B cell (primary cell): Measurements from ENCODE around the gene CFTR. TPM values are rescaled to one million over a fixed set of nuclear protein-coding genes. Genes with fewer than 3 reads are reported as not detected.

ENCODE experiments used
- ATAC-seq: fragments of 200-7000 bp; cut with Tn5 transposase; one replicate; pipeline ENCODE4 v1.10.0; 2021; ENCODE audit warnings: low read depth, mild to moderate bottlenecking, moderate number of reproducible peaks, moderate library complexity
- CTCF ChIA-PET: fragments of 350-600 bp; sonication (Branson Sonifier 250); formaldehyde crosslinking; loops from one replicate; lab custom pipeline; 2021; ENCODE audit warnings: antibody characterized with exemption, inconsistent platforms; lab: Charles Lee
- POLR2A ChIA-PET: fragments of 350-600 bp; sonication (Branson Sonifier 250); formaldehyde crosslinking; loops from one replicate; lab custom pipeline; 2021; ENCODE audit warnings: antibody characterized with exemption; lab: Charles Lee
- DNase-seq: peaks from one replicate; pipeline ENCODE4 v3.0.0; 2013
- H2AFZ ChIP-seq: 2 replicates; pipeline ENCODE4 v1.6.1; 2012; ENCODE audit warnings: mild to moderate bottlenecking, low read depth, low read length; ENCODE audit not compliant: insufficient read depth, poor library complexity, severe bottlenecking
- H3K27ac ChIP-seq, 2 donors: 1 replicate in 1 of 2; 2 replicates in 1 of 2; pipeline ENCODE4 v1.5.1; 2012 to 2013; ENCODE audit warnings: low read length in 2 of 2, mild to moderate bottlenecking in 2 of 2, moderate library complexity in 1 of 2
- H3K27me3 ChIP-seq, 4 experiments: fragments of 200-600 bp in 1 of 4; sonication (generic) in 1 of 4; replicated peaks in 1 of 4; 1 replicate in 2 of 4; 2 replicates in 2 of 4; pipeline versions ENCODE4 v1.6.1 to v1.7.0; 2013 to 2016; ENCODE audit warnings: low read length in 3 of 4, mild to moderate bottlenecking in 2 of 4, mixed read lengths in 1 of 4, moderate library complexity in 1 of 4; ENCODE audit not compliant: insufficient read depth in 4 of 4, control insufficient read depth in 3 of 4; ENCODE audit errors: control extremely low read depth in 1 of 4
- H3K36me3 ChIP-seq, 2 experiments: replicated peaks in 1 of 2; 1 replicate in 1 of 2; 2 replicates in 1 of 2; pipeline versions ENCODE4 v1.6.1 to v1.7.1; 2013; ENCODE audit warnings: low read length in 1 of 2; ENCODE audit not compliant: insufficient read depth in 2 of 2, control insufficient read depth in 1 of 2; ENCODE audit errors: control extremely low read depth in 1 of 2, extremely low read depth in 1 of 2
- H3K4me1 ChIP-seq, 2 donors: fragments of 200-600 bp in 1 of 2; sonication (generic) in 1 of 2; 1 replicate in 1 of 2; 2 replicates in 1 of 2; pipeline versions ENCODE4 v1.5.1 to v1.6.1; 2013 to 2017; ENCODE audit warnings: low read length in 2 of 2; ENCODE audit not compliant: control insufficient read depth in 2 of 2, insufficient read depth in 2 of 2
- H3K4me2 ChIP-seq: replicated peaks from 2 replicates; pipeline ENCODE3; 2012; ENCODE audit warnings: mild to moderate bottlenecking, low read depth, low read length; ENCODE audit not compliant: poor library complexity, severe bottlenecking
- H3K4me3 ChIP-seq, 5 experiments: fragments of 200-600 bp in 1 of 5; sonication (generic) in 1 of 5; 1 replicate in 3 of 5; 2 replicates in 2 of 5; pipeline versions ENCODE4 v1.5.1 to v1.7.0; 2011 to 2016; ENCODE audit warnings: low read length in 4 of 5, mild to moderate bottlenecking in 4 of 5, low read depth in 2 of 5, control low read depth in 1 of 5, moderate library complexity in 1 of 5; ENCODE audit not compliant: insufficient read depth in 1 of 5; ENCODE audit errors: control extremely low read depth in 1 of 5, extremely low read depth in 1 of 5
- H3K79me2 ChIP-seq: fragments of 200-600 bp; sonication (generic); one replicate; pipeline ENCODE4 v1.6.0; 2016; ENCODE audit warnings: low read length; ENCODE audit not compliant: control insufficient read depth, insufficient read depth
- H3K9ac ChIP-seq: fragments of 200-600 bp; sonication (generic); 2 replicates; pipeline ENCODE4 v1.6.1; 2017; ENCODE audit warnings: mild to moderate bottlenecking, low read length, moderate library complexity
- H3K9me3 ChIP-seq, 3 donors: one replicate each; pipeline versions ENCODE4 v1.6.1 to v1.7.1; 2013; ENCODE audit warnings: low read length in 2 of 3; ENCODE audit not compliant: control insufficient read depth in 2 of 3, insufficient read depth in 1 of 3; ENCODE audit errors: control extremely low read depth in 1 of 3
- H4K20me1 ChIP-seq: 2 replicates; pipeline ENCODE4 v1.6.0; 2012; ENCODE audit warnings: mild to moderate bottlenecking, low read length; ENCODE audit not compliant: insufficient read depth, control insufficient read depth, poor library complexity, severe bottlenecking
- H3K27ac Mint-ChIP-seq: one replicate; pipeline ENCODE4 v1.8.0; 2021; ENCODE audit warnings: mixed read lengths
- H3K27me3 Mint-ChIP-seq: one replicate; pipeline ENCODE4 v1.8.0; 2021; ENCODE audit warnings: mixed read lengths
- H3K4me1 Mint-ChIP-seq: one replicate; pipeline ENCODE4 v1.8.0; 2021; ENCODE audit warnings: mixed read lengths
- H3K4me3 Mint-ChIP-seq: one replicate; pipeline ENCODE4 v1.8.0; 2021; ENCODE audit warnings: mixed read lengths
- H3K9me3 Mint-ChIP-seq: one replicate; pipeline ENCODE4 v1.8.0; 2022; ENCODE audit warnings: mixed read lengths; ENCODE audit not compliant: insufficient read depth
- CTCF ChIP-seq: fragments of 200-600 bp; IDR thresholded peaks from one replicate; pipeline ENCODE4 v1.8.0; 2022; ENCODE audit warnings: antibody characterized with exemption, mild to moderate bottlenecking
- EZH2 ChIP-seq: IDR thresholded peaks from 2 replicates; pipeline ENCODE4 v1.6.1; 2012; ENCODE audit warnings: borderline replicate concordance, low read depth, mild to moderate bottlenecking, moderate library complexity, low read length; ENCODE audit not compliant: insufficient read depth, poor library complexity, severe bottlenecking
- WGBS: methylation state at CpG from one replicate; pipeline ENCODE4 v1.1.5; 2013; ENCODE audit warnings: missing lambda C conversion rate; ENCODE audit not compliant: insufficient coverage; 5-methylcytosine and 5-hydroxymethylcytosine counted together
- intact Hi-C: fragments of 100-400 bp; cut with micrococcal nuclease; formaldehyde crosslinking; loops from one replicate; pipeline ENCODE4 v1.10.0; 2022
- polyA plus RNA-seq: library from polyadenylated mRNA; depleted of rRNA; stranded (reverse); fragments of >200 nt; gene quantifications from 2 replicates; pipeline ENCODE4 v1.2.3, GENCODE V29; 2012
- total RNA-seq, 2 donors: library from RNA; stranded (reverse); fragments of 120-200 nt in 1 of 2; gene quantifications; 1 replicate in 1 of 2; 2 replicates in 1 of 2; pipeline versions ENCODE4 v1.2.3 to v1.2.4, GENCODE V29; 2013 to 2022

CFTR gene
- total and polyA plus RNA-seq, 2 donors (not counting 1 experiment from before 2014, with no cell fraction given), result not detected

- intact Hi-C loops, result no loop called here
- H3K4me3 Mint-ChIP-seq, result no peak overlapping the region
- H4K20me1 ChIP-seq, result no peaks in the 10 kb centered on the region
- no peak overlapping the region for H3K27ac ChIP-seq
- H3K27ac Mint-ChIP-seq, result no peak overlapping the region
- H2AFZ ChIP-seq, result no peak overlapping the region
- CTCF ChIA-PET, result no interaction called here
- no peak overlapping the region for H3K4me2 ChIP-seq
- TF ChIP-seq EZH2, result no peak
- WGBS, result 100% methylated on average over 1 of the region's 1 CpG
- no peaks in the 10 kb centered on the region for H3K27me3 Mint-ChIP-seq
- no peaks in the 10 kb centered on the region for H3K79me2 ChIP-seq
- ATAC-seq (no peak), DNase-seq (no peak)
- no peaks in the 10 kb centered on the region for H3K27me3 ChIP-seq
- H3K4me1 Mint-ChIP-seq, result no peaks in the 10 kb centered on the region
- H3K9ac ChIP-seq, result no peak overlapping the region
- POLR2A ChIA-PET, result no interaction called here
- no peaks in the 10 kb centered on the region for H3K4me1 ChIP-seq
- peaks cover 4% of the 10 kb centered on the region for H3K9me3 Mint-ChIP-seq
- H3K36me3 ChIP-seq, result no peaks in the 10 kb centered on the region
- H3K9me3 ChIP-seq, result peaks cover 0 to 12% (median 3%) of the 10 kb centered on the region in 3 donors
- no peak overlapping the region for H3K4me3 ChIP-seq
These were observed 34.6 kb upstream of the CFTR start for GRCh38 chr7:117445206-117445605.

GRCh38 chr7:117446220-117446815 lies 33.5 kb upstream of the CFTR start:
- TF ChIP-seq EZH2, result no peak
- no peak for TF ChIP-seq CTCF
- Mint-ChIP-seq H3K27me3 (peaks cover 1% of the 10 kb centered on the region), H3K4me1 (no peaks in the 10 kb centered on the region), H3K27ac (no peak overlapping the region), H3K4me3 (no peak overlapping the region), H3K9me3 (peaks cover 11% of the 10 kb centered on the region)
- Histone ChIP-seq H3K4me3 (no peak overlapping the region), H4K20me1 (no peaks in the 10 kb centered on the region), H3K27ac (no peak overlapping the region), H3K36me3 (no peaks in the 10 kb centered on the region), H3K4me1 (no peaks in the 10 kb centered on the region), H3K4me2 (no peak overlapping the region), H3K9ac (no peak overlapping the region), H3K79me2 (no peaks in the 10 kb centered on the region), H3K9me3 (peaks cover 0 to 12% (median 3%) of the 10 kb centered on the region in 3 donors), H3K27me3 (no peaks in the 10 kb centered on the region), H2AFZ (no peak overlapping the region)
- DNase-seq (no peak), ATAC-seq (no peak)
- ChIA-PET CTCF (no interaction called here), POLR2A (no interaction called here)
- intact Hi-C loops, result no loop called here
- no CpG with 5 or more reads among the region's 4 CpGs for WGBS
